ENCODE data around the gene RALBP1. TPM values are rescaled to one million over a fixed set of nuclear protein-coding genes. Genes with fewer than 3 reads are reported as not detected.

The RALBP1 gene
- total RNA-seq, 1 donor from 2014 or later = 29.2 TPM

DNA sequence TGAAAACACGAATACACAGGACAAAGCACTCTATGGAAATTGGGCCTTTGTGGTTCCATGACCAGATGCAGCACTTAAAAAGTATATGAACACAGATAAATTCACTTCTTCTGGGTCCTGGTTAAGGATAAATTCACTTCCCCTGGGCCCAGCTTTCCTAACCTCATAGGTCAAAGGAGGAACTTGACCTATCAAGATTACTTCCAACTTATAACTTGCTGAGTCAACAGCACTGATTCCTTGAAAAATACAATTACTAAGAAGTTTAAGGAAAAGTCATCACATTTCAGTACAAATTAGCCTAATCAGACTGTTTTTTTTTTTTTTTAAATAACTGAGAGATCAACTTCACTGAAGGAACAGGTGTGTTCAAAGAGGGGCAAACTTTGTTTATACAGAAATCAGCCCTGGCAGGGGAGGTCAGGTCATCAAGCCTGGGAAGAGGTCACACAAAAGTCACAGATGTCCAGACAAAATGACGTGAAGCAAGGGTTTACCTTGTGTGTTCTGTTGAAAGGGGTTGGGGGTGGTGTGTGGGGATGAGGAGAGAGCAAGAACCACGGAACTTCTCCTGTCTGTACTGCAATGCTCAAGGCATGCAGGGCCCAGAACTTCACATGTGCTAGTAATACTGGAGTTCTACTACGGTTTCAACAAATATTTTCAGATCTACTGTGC is 83.2 kb downstream of the RALBP1 start:
- Histone ChIP-seq H3K9ac (ENCODE audit: low read depth in 1 of 3, low read length in 3 of 3) (no peak overlapping the region), H3K27ac (ENCODE audit: low read depth, low read length) (no peak overlapping the region), H3K27me3 (ENCODE audit: control insufficient read depth in 3 of 3, insufficient read depth in 3 of 3, low read length in 3 of 3) (no peaks in the 10 kb centered on the region), H3K9me3 (ENCODE audit: control insufficient read depth in 3 of 3, low read length in 3 of 3) (no peaks in the 10 kb centered on the region), H3K4me3 (ENCODE audit: low read length in 3 of 3) (no peak overlapping the region), H3K36me3 (ENCODE audit: control insufficient read depth in 3 of 3, insufficient read depth in 3 of 3, low read length in 3 of 3) (peaks cover 13 to 57% (median 50%) of the 10 kb centered on the region in 3 donors), H3K4me1 (ENCODE audit: control insufficient read depth in 3 of 3, insufficient read depth in 3 of 3, low read length in 3 of 3) (no peaks in the 10 kb centered on the region)

DNA sequence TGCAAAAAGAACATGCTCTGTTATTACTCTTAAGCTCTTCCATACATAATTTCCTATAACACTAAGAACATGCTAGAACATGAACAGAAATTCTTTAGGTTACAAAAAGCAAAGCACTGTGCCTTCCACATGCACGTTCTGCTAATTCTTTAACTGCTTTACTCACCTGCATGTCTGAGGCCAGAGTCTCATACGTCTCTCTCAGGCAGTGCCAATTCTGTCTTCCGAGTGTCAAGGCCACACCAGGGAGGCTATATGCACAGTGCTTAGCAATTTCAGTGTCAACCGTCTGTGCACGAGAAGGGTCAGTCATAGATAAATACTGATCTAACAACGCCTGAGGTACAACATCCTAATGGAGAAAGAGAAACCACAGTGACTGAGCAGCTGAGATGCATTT is 83.9 kb downstream of the RALBP1 start:
- H3K36me3 ChIP-seq (ENCODE audit: control insufficient read depth in 3 of 3, insufficient read depth in 3 of 3, low read length in 3 of 3) = peaks cover 11 to 54% (median 50%) of the 10 kb centered on the region in 3 donors
- H3K4me1 ChIP-seq (ENCODE audit: control insufficient read depth in 3 of 3, insufficient read depth in 3 of 3, low read length in 3 of 3) = no peaks in the 10 kb centered on the region
- H3K4me3 ChIP-seq (ENCODE audit: low read length in 3 of 3) = no peak overlapping the region
- H3K27me3 ChIP-seq (ENCODE audit: control insufficient read depth in 3 of 3, insufficient read depth in 3 of 3, low read length in 3 of 3) = no peaks in the 10 kb centered on the region
- no peak overlapping the region for H3K27ac ChIP-seq (ENCODE audit: low read depth, low read length)
- H3K9ac ChIP-seq (ENCODE audit: low read depth in 1 of 3, low read length in 3 of 3) = no peak overlapping the region
- H3K9me3 ChIP-seq (ENCODE audit: control insufficient read depth in 3 of 3, low read length in 3 of 3) = no peaks in the 10 kb centered on the region

DNA sequence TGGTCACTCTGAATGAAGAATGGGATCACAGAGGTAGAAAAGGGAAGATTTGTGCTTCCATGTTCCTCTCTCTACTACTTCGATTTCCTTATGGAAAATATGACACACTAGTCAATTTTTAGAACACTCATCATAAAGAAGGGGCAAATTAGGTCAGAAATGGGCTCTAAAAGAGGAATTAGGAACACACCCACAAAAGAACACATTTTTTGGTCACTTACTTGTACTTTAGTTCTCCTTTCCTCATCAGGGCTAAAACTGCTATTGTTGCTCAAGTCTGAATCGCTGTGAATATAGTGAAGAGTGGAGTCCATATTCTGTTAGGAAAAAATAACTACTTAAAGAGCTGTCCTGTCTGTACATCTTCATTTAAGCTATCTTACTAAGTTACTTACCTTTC is 86.4 kb downstream of the RALBP1 start:
- Histone ChIP-seq H3K4me1 (ENCODE audit: control insufficient read depth in 3 of 3, insufficient read depth in 3 of 3, low read length in 3 of 3) (no peaks in the 10 kb centered on the region), H3K27ac (ENCODE audit: low read depth, low read length) (no peak overlapping the region), H3K9me3 (ENCODE audit: control insufficient read depth in 3 of 3, low read length in 3 of 3) (no peaks in the 10 kb centered on the region), H3K4me3 (ENCODE audit: low read length in 3 of 3) (no peak overlapping the region), H3K36me3 (ENCODE audit: control insufficient read depth in 3 of 3, insufficient read depth in 3 of 3, low read length in 3 of 3) (peaks cover 14 to 43% (median 40%) of the 10 kb centered on the region in 3 donors), H3K27me3 (ENCODE audit: control insufficient read depth in 3 of 3, insufficient read depth in 3 of 3, low read length in 3 of 3) (no peaks in the 10 kb centered on the region), H3K9ac (ENCODE audit: low read depth in 1 of 3, low read length in 3 of 3) (no peak overlapping the region)

GRCh38 chr18:9562584-9562983 is 87.3 kb downstream of the RALBP1 start:
- Histone ChIP-seq H3K36me3 (ENCODE audit: control insufficient read depth in 3 of 3, insufficient read depth in 3 of 3, low read length in 3 of 3) (peaks cover 14 to 35% (median 35%) of the 10 kb centered on the region in 3 donors), H3K27me3 (ENCODE audit: control insufficient read depth in 3 of 3, insufficient read depth in 3 of 3, low read length in 3 of 3) (no peaks in the 10 kb centered on the region), H3K9me3 (ENCODE audit: control insufficient read depth in 3 of 3, low read length in 3 of 3) (no peaks in the 10 kb centered on the region), H3K9ac (ENCODE audit: low read depth in 1 of 3, low read length in 3 of 3) (no peak overlapping the region), H3K27ac (ENCODE audit: low read depth, low read length) (no peak overlapping the region), H3K4me1 (ENCODE audit: control insufficient read depth in 3 of 3, insufficient read depth in 3 of 3, low read length in 3 of 3) (no peaks in the 10 kb centered on the region), H3K4me3 (ENCODE audit: low read length in 3 of 3) (no peak overlapping the region)

- H3K4me1 ChIP-seq (ENCODE audit: control insufficient read depth in 3 of 3, insufficient read depth in 3 of 3, low read length in 3 of 3) = no peaks in the 10 kb centered on the region
- no peak overlapping the region for H3K9ac ChIP-seq (ENCODE audit: low read depth in 1 of 3, low read length in 3 of 3)
- H3K36me3 ChIP-seq (ENCODE audit: control insufficient read depth in 3 of 3, insufficient read depth in 3 of 3, low read length in 3 of 3) = peaks cover 12 to 37% (median 33%) of the 10 kb centered on the region in 3 donors
- no peak overlapping the region for H3K4me3 ChIP-seq (ENCODE audit: low read length in 3 of 3)
- H3K27ac ChIP-seq (ENCODE audit: low read depth, low read length) = no peak overlapping the region
- H3K9me3 ChIP-seq (ENCODE audit: control insufficient read depth in 3 of 3, low read length in 3 of 3) = no peaks in the 10 kb centered on the region
- H3K27me3 ChIP-seq (ENCODE audit: control insufficient read depth in 3 of 3, insufficient read depth in 3 of 3, low read length in 3 of 3) = no peaks in the 10 kb centered on the region
Observed at GRCh38 chr18:9563331-9563730, 88.0 kb downstream of the RALBP1 start.

GRCh38 chr18:9565407-9565806 is 90.1 kb downstream of the RALBP1 start:
- Histone ChIP-seq H3K4me3 (ENCODE audit: low read length in 3 of 3) (no peak overlapping the region), H3K9me3 (ENCODE audit: control insufficient read depth in 3 of 3, low read length in 3 of 3) (no peaks in the 10 kb centered on the region), H3K27me3 (ENCODE audit: control insufficient read depth in 3 of 3, insufficient read depth in 3 of 3, low read length in 3 of 3) (no peaks in the 10 kb centered on the region), H3K4me1 (ENCODE audit: control insufficient read depth in 3 of 3, insufficient read depth in 3 of 3, low read length in 3 of 3) (no peaks in the 10 kb centered on the region), H3K36me3 (ENCODE audit: control insufficient read depth in 3 of 3, insufficient read depth in 3 of 3, low read length in 3 of 3) (peaks cover 11 to 28% (median 26%) of the 10 kb centered on the region in 3 donors), H3K9ac (ENCODE audit: low read depth in 1 of 3, low read length in 3 of 3) (no peak overlapping the region), H3K27ac (ENCODE audit: low read depth, low read length) (no peak overlapping the region)

- Histone ChIP-seq H3K4me1 (ENCODE audit: control insufficient read depth in 3 of 3, insufficient read depth in 3 of 3, low read length in 3 of 3) (no peaks in the 10 kb centered on the region), H3K27ac (ENCODE audit: low read depth, low read length) (no peak overlapping the region), H3K27me3 (ENCODE audit: control insufficient read depth in 3 of 3, insufficient read depth in 3 of 3, low read length in 3 of 3) (no peaks in the 10 kb centered on the region), H3K9me3 (ENCODE audit: control insufficient read depth in 3 of 3, low read length in 3 of 3) (no peaks in the 10 kb centered on the region), H3K4me3 (ENCODE audit: low read length in 3 of 3) (no peak overlapping the region), H3K9ac (ENCODE audit: low read depth in 1 of 3, low read length in 3 of 3) (no peak overlapping the region), H3K36me3 (ENCODE audit: control insufficient read depth in 3 of 3, insufficient read depth in 3 of 3, low read length in 3 of 3) (peaks cover 9 to 15% (median 14%) of the 10 kb centered on the region in 3 donors)
Observed at GRCh38 chr18:9568186-9568585, 92.9 kb downstream of the RALBP1 start.

GRCh38 chr18:9569178-9569577 is 93.9 kb downstream of the RALBP1 start:
- Histone ChIP-seq H3K36me3 (ENCODE audit: control insufficient read depth in 3 of 3, insufficient read depth in 3 of 3, low read length in 3 of 3) (peaks cover 7 to 14% (median 11%) of the 10 kb centered on the region in 3 donors), H3K4me3 (ENCODE audit: low read length in 3 of 3) (no peak overlapping the region), H3K9me3 (ENCODE audit: control insufficient read depth in 3 of 3, low read length in 3 of 3) (no peaks in the 10 kb centered on the region), H3K27me3 (ENCODE audit: control insufficient read depth in 3 of 3, insufficient read depth in 3 of 3, low read length in 3 of 3) (no peaks in the 10 kb centered on the region), H3K4me1 (ENCODE audit: control insufficient read depth in 3 of 3, insufficient read depth in 3 of 3, low read length in 3 of 3) (no peaks in the 10 kb centered on the region), H3K27ac (ENCODE audit: low read depth, low read length) (no peak overlapping the region), H3K9ac (ENCODE audit: low read depth in 1 of 3, low read length in 3 of 3) (no peak overlapping the region)

- Histone ChIP-seq H3K4me3 (ENCODE audit: low read length in 3 of 3) (no peak overlapping the region), H3K9me3 (ENCODE audit: control insufficient read depth in 3 of 3, low read length in 3 of 3) (no peaks in the 10 kb centered on the region), H3K9ac (ENCODE audit: low read depth in 1 of 3, low read length in 3 of 3) (no peak overlapping the region), H3K4me1 (ENCODE audit: control insufficient read depth in 3 of 3, insufficient read depth in 3 of 3, low read length in 3 of 3) (no peaks in the 10 kb centered on the region), H3K27ac (ENCODE audit: low read depth, low read length) (no peak overlapping the region), H3K36me3 (ENCODE audit: control insufficient read depth in 3 of 3, insufficient read depth in 3 of 3, low read length in 3 of 3) (peaks cover 6 to 17% (median 11%) of the 10 kb centered on the region in 3 donors), H3K27me3 (ENCODE audit: control insufficient read depth in 3 of 3, insufficient read depth in 3 of 3, low read length in 3 of 3) (no peaks in the 10 kb centered on the region)
Observed at GRCh38 chr18:9570255-9570654, 94.9 kb downstream of the RALBP1 start.

DNA sequence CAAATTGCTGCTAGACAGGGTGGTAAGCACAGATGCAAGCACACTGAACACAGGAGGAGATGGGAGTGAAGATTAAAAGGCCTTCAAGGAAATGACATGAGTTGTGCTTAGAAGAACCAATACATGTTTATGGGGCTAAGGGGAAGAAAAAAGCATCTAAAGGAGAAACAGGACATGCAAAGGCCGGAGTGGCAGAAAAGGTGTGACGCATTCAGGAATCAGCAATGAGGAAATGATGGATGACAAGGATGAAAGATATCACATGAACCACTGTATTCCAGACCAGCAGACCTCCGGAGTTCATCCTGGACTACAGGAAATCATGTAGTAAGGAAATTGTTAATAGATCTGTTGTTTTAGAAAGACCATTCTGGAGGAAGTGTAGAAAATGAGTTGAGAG is 96.2 kb downstream of the RALBP1 start:
- Histone ChIP-seq H3K9ac (ENCODE audit: low read depth in 1 of 3, low read length in 3 of 3) (no peak overlapping the region), H3K27me3 (ENCODE audit: control insufficient read depth in 3 of 3, insufficient read depth in 3 of 3, low read length in 3 of 3) (no peaks in the 10 kb centered on the region), H3K36me3 (ENCODE audit: control insufficient read depth in 3 of 3, insufficient read depth in 3 of 3, low read length in 3 of 3) (peaks cover 6 to 17% (median 11%) of the 10 kb centered on the region in 3 donors), H3K27ac (ENCODE audit: low read depth, low read length) (no peak overlapping the region), H3K4me1 (ENCODE audit: control insufficient read depth in 3 of 3, insufficient read depth in 3 of 3, low read length in 3 of 3) (peaks cover 0 to 4% (median 0%) of the 10 kb centered on the region in 3 donors), H3K9me3 (ENCODE audit: control insufficient read depth in 3 of 3, low read length in 3 of 3) (no peaks in the 10 kb centered on the region), H3K4me3 (ENCODE audit: low read length in 3 of 3) (no peak overlapping the region)
